Measurements from ENCODE around the gene TNKS1BP1.

- TF ChIP-seq CTCF (IDR thresholded peaks at IDR 0.05) (no peak), EP300 (IDR thresholded peaks at IDR 0.05; ENCODE audit: low read depth) (no peak)
These were observed 51.2 kb downstream of the TNKS1BP1 start for GRCh38 chr11:57273448-57274058.

Data from transverse colon (tissue), 3 donors.